NCI-H345 treated with DMSO at 0.1 percent for 48 hours (cell line): ENCODE measurements around the gene ZNF576.
"Not testable (repeated sequence)": the region's sequence is repeated elsewhere in the genome, so short reads cannot be mapped to it uniquely, and the experiment has no call there.

ENCODE experiments used
- DNase-seq: peaks from one replicate; lab custom pipeline; 2025; ENCODE audit not compliant: unreplicated experiment; lab: John Stamatoyannopoulos, UW

The ZNF576 gene

GRCh38 chr19:43623889-43624670 lies 27.7 kb downstream of the ZNF576 start:
- DNase-seq, result no peak

GRCh38 chr19:43624933-43625332 lies 28.5 kb downstream of the ZNF576 start:
- no peak for DNase-seq

- DNase-seq, result no peak
Observed at GRCh38 chr19:43625918-43626579, 29.7 kb downstream of the ZNF576 start.

- no peak for DNase-seq
Observed at GRCh38 chr19:43626838-43627237, 30.4 kb downstream of the ZNF576 start.

- no peak for DNase-seq
Observed at GRCh38 chr19:43628646-43629326, 32.4 kb downstream of the ZNF576 start.

- no peak for DNase-seq
Observed at GRCh38 chr19:43631491-43631890, 35.1 kb downstream of the ZNF576 start.

GRCh38 chr19:43633520-43633919 lies 37.1 kb downstream of the ZNF576 start:
- DNase-seq, result no peak

GRCh38 chr19:43634068-43634467 lies 37.7 kb downstream of the ZNF576 start:
- no peak for DNase-seq

GRCh38 chr19:43634506-43634871 lies 38.1 kb downstream of the ZNF576 start:
- no peak for DNase-seq

GRCh38 chr19:43634872-43635560 lies 38.6 kb downstream of the ZNF576 start:
- DNase-seq, result no peak

- DNase-seq, result not testable (repeated sequence)
Observed at GRCh38 chr19:43635561-43635940, 39.2 kb downstream of the ZNF576 start.

GRCh38 chr19:43636121-43636683 lies 39.8 kb downstream of the ZNF576 start:
- no peak for DNase-seq

- no peak for DNase-seq
Observed at GRCh38 chr19:43638214-43638994, 42.0 kb downstream of the ZNF576 start.

- no peak for DNase-seq
Observed at GRCh38 chr19:43638995-43639518, 42.7 kb downstream of the ZNF576 start.

GRCh38 chr19:43639519-43640423 lies 43.4 kb downstream of the ZNF576 start, which contains the start of gene CADM4:
Gene CADM4 (minus strand): TSS chr19:43639850. CDS start chr19:43639790, 60 bp downstream.
- DNase-seq, result no peak

GRCh38 chr19:43640424-43640757 lies 44.0 kb downstream of the ZNF576 start:
- no peak for DNase-seq

- no peak for DNase-seq
Observed at GRCh38 chr19:43641333-43641732, 44.9 kb downstream of the ZNF576 start.

- DNase-seq, result no peak
Observed at GRCh38 chr19:43642531-43642930, 46.1 kb downstream of the ZNF576 start.

- no peak for DNase-seq
Observed at GRCh38 chr19:43643326-43643725, 46.9 kb downstream of the ZNF576 start.
